HG03342 (cell line): ENCODE data around the gene SENP7.
"Not testable (repeated sequence)": the region's sequence is repeated elsewhere in the genome, so short reads cannot be mapped to it uniquely, and the experiment has no call there.

Experiments
- ATAC-seq: cut with Tn5 transposase; IDR thresholded peaks from one replicate; pipeline ENCODE4 v1.9.1; 2021; ENCODE audit warnings: mild to moderate bottlenecking, moderate library complexity; ENCODE audit not compliant: unreplicated experiment

Gene SENP7

DNA sequence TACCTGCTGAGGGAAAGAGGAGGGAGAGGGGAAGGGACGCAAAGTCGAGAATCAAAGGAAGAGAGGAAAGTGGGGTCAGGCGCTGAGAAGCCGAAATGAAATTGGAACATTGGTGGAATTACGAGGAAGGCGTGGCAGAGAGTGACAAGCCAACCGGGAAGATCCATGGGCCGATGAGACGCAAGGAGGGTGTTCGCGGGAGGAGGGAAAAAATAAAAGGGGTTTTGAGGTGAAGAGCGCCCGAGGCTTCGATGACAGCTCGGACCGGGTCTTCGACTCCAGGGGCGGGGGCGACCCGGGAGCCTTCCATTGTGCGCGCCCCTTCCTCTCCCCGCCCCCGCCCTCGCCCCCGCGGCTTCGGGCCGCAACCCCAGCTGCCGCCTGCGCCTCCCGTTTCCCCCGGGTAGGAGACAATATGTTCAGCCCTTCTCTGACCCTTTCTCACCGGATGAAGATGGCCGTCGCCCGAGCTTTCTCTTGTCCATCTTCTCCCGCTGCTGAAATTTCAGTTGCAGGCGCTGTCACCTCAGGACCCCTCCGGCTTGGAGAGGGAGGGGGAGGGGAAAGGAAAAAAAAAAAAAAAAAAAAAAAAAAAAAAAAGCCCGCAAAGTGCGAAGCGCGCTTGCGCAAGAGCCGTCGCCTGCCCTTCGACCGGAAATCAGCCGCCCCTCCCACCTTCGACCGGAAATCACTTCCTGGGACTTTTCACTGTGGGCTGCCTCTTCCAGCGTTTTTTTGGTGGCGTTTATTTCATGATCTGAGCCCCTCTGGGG lies at the start of gene SENP7:
SENP7 (minus strand) TSS at position 567 of the 773 bp plus-strand sequence; CDS start at position 485, 82 bp downstream.
- peak; percentile 63 for ATAC-seq

- peak; percentile 100 for ATAC-seq
These were observed 48.8 kb upstream of the SENP7 start, which contains the start of gene TRMT10C for GRCh38 chr3:101561630-101562328. Gene TRMT10C (plus strand): TSS chr3:101561868. CDS start chr3:101564782, 2,914 bp downstream.

GRCh38 chr3:101556064-101556463 lies 43.1 kb upstream of the SENP7 start:
- no peak for ATAC-seq

GRCh38 chr3:101553381-101553780 lies 40.4 kb upstream of the SENP7 start:
- not testable (repeated sequence) for ATAC-seq

DNA sequence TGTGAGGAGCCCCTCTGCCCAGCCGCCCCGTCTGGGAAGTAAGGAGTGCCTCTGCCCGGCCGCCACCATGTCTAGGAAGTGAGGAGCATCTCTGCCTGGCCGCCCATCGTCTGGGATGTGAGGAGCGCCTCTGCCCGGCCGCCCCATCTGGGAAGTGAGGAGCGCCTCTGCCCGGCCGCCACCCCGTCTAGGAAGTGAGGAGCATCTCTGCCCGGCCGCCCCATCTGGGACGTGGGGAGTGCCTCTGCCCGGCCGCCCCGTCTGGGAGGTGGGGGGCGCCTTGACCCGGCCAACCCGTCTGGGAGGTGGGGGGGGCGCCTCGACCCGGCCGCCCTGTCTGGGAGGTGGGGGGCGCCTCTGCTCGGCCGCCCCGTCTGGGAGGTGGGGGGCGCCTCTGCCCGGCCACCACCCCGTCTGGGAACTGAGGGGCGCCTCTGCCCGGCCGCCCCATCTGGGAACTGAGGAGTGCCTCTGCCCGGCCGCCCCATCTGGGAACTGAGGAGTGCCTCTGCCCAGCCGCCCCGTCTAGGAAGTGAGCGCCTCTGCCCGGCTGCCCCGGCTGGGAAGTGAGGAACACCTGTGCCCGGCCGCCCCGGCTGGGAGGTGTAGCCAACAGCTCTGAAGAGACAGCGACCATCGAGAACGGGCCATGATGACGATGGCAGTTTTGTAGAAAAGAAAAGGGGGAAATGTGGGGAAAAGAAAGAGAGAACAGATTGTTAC lies 38.5 kb upstream of the SENP7 start:
- ATAC-seq, result not testable (repeated sequence)

GRCh38 chr3:101549473-101549872 lies 36.5 kb upstream of the SENP7 start:
- ATAC-seq, result no peak

GRCh38 chr3:101548527-101549105 lies 35.6 kb upstream of the SENP7 start:
- no peak for ATAC-seq

- no peak for ATAC-seq
These were observed 31.3 kb upstream of the SENP7 start for GRCh38 chr3:101544161-101544850.

- no peak for ATAC-seq
These were observed 29.9 kb upstream of the SENP7 start for GRCh38 chr3:101542957-101543356.

DNA sequence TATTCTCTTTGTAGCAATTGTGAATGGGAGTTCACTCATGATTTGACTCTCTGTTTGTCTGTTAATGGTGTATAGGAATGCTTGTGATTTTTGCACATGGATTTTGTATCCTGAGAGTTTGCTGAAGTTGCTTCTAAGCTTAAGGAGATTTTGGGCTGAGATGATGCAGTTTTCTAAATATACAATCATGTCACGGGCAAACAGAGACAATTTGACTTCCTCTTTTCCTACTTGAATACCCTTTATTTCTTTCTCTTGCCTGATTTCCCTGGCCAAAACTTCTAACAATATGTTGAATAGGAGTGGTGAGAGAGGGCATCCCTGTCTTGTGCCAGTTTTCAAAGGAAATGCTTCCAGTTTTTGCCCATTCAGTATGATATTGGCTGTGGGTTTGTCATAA lies 23.9 kb upstream of the SENP7 start:
- not testable (repeated sequence) for ATAC-seq

DNA sequence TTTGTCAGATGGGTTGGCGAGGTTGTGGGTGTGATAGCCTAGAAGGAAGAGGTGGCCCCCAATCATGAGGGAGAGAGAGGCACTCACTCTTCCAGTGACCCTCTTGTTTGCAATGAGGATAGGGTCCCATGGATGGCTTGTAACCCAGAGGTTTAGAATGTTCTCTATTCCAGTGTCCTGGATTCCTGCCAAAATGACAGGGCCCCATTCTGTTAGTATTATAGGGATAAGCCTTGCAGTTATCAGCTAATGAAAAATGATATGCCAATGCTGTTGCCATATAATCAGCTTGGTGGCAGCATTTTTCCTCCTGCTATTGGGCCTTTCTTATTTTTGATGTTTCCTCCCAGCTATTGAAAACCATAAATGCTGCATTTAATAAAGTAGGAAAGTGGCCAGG lies 23.3 kb upstream of the SENP7 start:
- no peak for ATAC-seq

DNA sequence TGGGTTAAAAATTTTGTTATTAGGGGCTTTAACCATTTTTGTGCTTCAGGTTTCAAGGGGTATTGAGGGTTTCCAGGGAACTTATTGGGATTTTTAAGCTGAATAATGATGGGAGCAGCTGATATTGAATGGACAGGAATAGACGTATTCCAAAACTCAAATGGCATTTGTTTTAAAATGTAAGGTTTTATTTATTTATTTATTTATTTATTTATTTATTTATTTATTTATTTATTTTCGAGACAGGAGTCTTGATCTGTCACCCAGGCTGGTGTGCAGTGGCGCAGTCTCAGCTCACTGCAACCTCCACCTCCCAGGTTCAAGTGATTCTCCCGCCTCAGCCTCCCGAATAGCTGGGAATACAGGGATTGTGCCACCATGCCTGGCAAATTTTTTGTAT lies 22.2 kb upstream of the SENP7 start:
- no peak for ATAC-seq

DNA sequence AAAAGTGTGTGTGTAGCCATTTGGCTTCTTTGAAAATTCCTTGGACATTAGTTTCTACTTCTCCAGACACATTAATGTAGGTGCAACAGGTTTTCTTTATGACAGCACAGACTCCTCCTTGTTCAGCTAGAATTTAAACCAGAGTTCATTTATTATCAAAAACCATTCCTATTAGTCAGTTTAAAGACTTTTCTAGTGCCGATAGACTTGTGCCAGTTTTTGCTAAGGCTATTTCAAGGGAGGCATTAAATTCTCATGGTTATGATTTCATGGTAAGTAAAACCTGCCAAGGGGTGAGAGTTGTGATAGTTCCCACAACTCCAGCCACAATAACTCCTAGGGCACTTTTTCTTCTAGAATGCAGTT lies 20.6 kb upstream of the SENP7 start:
- ATAC-seq, result no peak

GRCh38 chr3:101532783-101533602 lies 20.0 kb upstream of the SENP7 start:
- no peak for ATAC-seq

GRCh38 chr3:101531473-101532086 lies 18.6 kb upstream of the SENP7 start:
- ATAC-seq, result no peak

DNA sequence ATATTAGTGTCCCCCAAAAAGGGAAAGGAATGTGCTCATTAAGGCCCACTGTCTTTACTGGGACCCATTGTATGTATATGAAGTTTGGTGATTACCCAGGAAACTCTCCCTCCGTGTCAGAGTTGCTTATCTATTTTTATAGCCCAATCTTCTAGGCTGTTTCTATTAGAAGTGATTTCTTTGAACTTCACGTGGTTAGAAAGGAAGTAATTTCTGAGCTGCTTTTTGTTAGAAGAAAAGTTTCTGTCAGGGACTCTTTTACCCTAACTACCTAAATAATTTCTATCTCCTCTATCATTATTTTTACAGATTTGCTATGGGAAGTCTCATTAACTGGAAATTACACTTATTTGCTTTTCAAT lies 17.7 kb upstream of the SENP7 start:
- no peak for ATAC-seq

DNA sequence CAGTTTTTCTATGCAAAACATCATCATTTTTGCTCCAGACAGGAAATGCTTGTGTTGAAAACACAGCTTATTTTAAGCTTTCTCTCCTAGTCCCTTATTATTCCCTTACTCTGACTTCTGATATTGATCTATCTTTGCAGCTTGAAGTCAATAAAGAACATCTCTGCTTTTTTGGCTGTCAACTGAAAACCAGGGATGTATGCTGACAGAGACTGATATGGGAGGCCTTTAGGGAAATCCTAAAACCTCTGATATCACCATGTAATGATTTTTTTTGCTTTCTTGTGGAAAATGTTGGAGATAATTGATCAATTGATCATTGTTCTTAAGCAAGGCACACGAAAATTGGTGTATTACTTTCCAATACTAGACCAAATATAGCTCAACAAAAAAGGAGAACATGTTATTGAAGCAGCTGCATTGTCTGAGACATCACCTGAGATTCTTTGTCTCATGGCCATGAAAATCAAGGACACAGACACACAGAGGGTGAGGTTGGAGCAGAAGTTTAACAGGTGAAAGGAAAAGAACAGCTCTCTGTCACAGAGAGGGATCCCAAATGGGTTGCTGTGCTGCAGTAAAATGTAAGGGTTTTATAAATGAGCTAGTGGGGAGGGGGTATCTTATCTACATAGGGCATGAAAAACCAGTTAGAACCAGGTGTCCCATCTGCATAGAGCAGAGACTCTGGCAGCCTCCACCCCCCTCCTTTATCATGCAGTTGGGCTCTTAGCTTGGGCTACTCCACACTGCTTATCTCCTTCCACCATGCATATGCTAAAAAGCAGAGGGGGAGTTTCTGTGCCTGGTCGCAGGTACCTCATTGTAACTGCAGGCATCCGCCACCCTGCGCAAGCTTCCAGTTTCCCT lies 17.0 kb upstream of the SENP7 start:
- no peak for ATAC-seq

GRCh38 chr3:101527906-101528305 lies 14.9 kb upstream of the SENP7 start:
- no peak for ATAC-seq
